AG09309 (cell line): ENCODE data around the gene GRIA3.

Experiments used
- DNase-seq: peaks from one replicate; pipeline ENCODE4 v3.0.0-alpha.2; 2010; ENCODE audit warnings: low read depth
- H3K4me3 ChIP-seq: 2 replicates; pipeline ENCODE4 v1.5.1; 2011; ENCODE audit warnings: mild to moderate bottlenecking, low read depth, low read length, moderate library complexity; ENCODE audit not compliant: control insufficient read depth
- TF ChIP-seq, protein P1 (sequence below): IDR thresholded peaks from 2 replicates; pipeline ENCODE4 v1.5.1; 2011; ENCODE audit warnings: mild to moderate bottlenecking, low read depth, low read length, inconsistent platforms; ENCODE audit not compliant: insufficient read depth, control insufficient read depth; ENCODE audit errors: missing control alignments

The GRIA3 gene

DNA sequence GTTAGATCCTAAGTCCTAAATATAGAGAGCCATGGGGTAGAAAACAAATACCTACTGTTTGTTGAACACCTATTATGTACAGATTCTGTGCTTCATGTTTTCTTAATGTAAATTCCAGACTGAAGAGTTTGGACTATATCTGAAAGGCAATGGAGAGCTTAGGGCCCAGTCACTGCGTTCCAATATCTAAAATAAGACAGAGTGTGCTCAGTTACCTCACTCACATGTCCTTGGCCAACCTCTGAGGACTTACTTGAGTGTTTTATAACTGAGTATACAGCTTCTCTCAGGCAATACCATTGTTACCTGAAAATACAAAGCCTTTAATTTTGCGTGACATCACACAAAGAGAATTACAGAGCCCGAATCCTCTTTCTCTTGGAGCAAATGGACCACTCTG is 53.2 kb downstream of the GRIA3 start:
- TF ChIP-seq, protein P1, sequence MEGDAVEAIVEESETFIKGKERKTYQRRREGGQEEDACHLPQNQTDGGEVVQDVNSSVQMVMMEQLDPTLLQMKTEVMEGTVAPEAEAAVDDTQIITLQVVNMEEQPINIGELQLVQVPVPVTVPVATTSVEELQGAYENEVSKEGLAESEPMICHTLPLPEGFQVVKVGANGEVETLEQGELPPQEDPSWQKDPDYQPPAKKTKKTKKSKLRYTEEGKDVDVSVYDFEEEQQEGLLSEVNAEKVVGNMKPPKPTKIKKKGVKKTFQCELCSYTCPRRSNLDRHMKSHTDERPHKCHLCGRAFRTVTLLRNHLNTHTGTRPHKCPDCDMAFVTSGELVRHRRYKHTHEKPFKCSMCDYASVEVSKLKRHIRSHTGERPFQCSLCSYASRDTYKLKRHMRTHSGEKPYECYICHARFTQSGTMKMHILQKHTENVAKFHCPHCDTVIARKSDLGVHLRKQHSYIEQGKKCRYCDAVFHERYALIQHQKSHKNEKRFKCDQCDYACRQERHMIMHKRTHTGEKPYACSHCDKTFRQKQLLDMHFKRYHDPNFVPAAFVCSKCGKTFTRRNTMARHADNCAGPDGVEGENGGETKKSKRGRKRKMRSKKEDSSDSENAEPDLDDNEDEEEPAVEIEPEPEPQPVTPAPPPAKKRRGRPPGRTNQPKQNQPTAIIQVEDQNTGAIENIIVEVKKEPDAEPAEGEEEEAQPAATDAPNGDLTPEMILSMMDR = no peak
- H3K4me3 ChIP-seq = no peak overlapping the region
- DNase-seq = no peak

DNA sequence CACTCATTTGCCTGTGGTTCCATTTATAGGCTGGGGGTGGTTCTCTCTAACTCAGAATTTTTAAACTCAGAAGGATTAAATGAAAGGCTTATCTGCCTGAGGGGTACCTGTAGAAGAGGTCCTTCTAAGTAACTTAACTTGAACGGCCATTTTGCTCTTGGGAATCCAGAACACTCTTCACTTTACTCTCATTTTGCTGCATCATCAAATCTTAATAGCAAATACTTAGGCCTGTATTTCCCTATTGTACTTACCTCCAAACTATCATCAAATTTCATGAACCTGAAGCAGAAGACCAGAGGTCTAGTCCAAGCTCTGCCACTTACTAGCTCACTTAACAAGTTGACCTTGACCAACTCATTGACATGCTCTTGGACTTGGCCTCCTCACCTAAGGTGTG is 70.4 kb downstream of the GRIA3 start:
- TF ChIP-seq, protein P1 = no peak
- H3K4me3 ChIP-seq = no peak overlapping the region
- DNase-seq = no peak

GRCh38 chrX:123256378-123256777 is 72.3 kb downstream of the GRIA3 start:
- H3K4me3 ChIP-seq = no peak overlapping the region
- no peak for DNase-seq

GRCh38 chrX:123260920-123261418 is 76.9 kb downstream of the GRIA3 start:
- no peak overlapping the region for H3K4me3 ChIP-seq
- TF ChIP-seq, protein P1 = no peak
- no peak for DNase-seq

More at GRCh38 chrX:123256378-123256777, 72.3 kb downstream of the GRIA3 start:
- TF ChIP-seq, protein P1 = no peak

- no peak overlapping the region for H3K4me3 ChIP-seq
- DNase-seq = no peak
Measured at GRCh38 chrX:123263270-123263669, 79.2 kb downstream of the GRIA3 start.

DNA sequence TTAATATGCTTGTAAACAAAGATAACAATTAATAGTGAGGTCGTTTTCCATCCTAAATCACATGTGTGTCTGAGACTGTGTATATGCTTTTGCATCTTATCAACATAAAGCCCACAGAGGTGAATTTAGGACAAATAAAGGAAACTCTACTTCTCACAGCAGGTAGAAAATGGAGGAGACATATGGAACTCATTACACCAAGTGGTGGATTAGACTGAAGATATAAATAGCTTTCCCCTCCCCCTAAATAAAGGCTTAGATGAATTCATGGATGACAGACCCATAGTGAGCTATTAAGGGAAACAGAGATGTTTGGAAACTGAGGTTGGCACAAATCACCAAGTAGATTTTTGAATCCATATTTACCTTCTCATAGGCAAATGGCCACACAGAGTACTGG is 79.7 kb downstream of the GRIA3 start:
- TF ChIP-seq, protein P1 = no peak
- DNase-seq = no peak
- no peak overlapping the region for H3K4me3 ChIP-seq

More at GRCh38 chrX:123263270-123263669, 79.2 kb downstream of the GRIA3 start:
- TF ChIP-seq, protein P1 = no peak

GRCh38 chrX:123267220-123267619 is 83.1 kb downstream of the GRIA3 start:
- H3K4me3 ChIP-seq = no peak overlapping the region
- TF ChIP-seq, protein P1 = no peak
- DNase-seq = peak; percentile 21
